HepG2 (cell line): ENCODE data around the gene KLF13. TPM values are rescaled to one million over a fixed set of nuclear protein-coding genes. Genes with fewer than 3 reads are reported as not detected.

Source experiments
- ATAC-seq: fragments of 200-7000 bp; cut with Tn5 transposase; 3 replicates; pipeline ENCODE4 v1.9.1; 2020; ENCODE audit warnings: mild to moderate bottlenecking, moderate library complexity
- BruUV-seq: library from RNA; stranded (reverse); fragments of 400-500 nt; replicated peaks from 2 replicates; lab custom pipeline; 2021; lab: Mats Ljungman, UMichigan
- CTCF ChIA-PET: fragments of 300-600 bp; formaldehyde crosslinking; extraction: SDS; loops from one replicate; lab custom pipeline; 2021; ENCODE audit warnings: low total read pairs, inconsistent platforms, low intra/inter-chr PET ratio; lab: Yijun Ruan, JAX
- POLR2A ChIA-PET: fragments of 350-600 bp; sonication (Branson Sonifier 250); formaldehyde crosslinking; loops from one replicate; lab custom pipeline; 2020; ENCODE audit warnings: antibody characterized with exemption, inconsistent platforms; lab: Yijun Ruan, JAX
- DNase-seq: peaks from one replicate; pipeline ENCODE4 v3.0.0-alpha.2; 2015; ENCODE audit warnings: low spot score
- FAIRE-seq: peaks from 3 replicates; lab custom pipeline; 2011; peaks lifted over from hg19 to GRCh38; lab: Jason Lieb, UNC
- H2AFZ ChIP-seq: one replicate; pipeline ENCODE4 v1.6.1; 2011; ENCODE audit warnings: low read length, inconsistent platforms
- H3K27ac ChIP-seq: fragments of 300-600 bp; 3 replicates; pipeline ENCODE4 v1.8.0; 2011; ENCODE audit warnings: mixed run types, mild to moderate bottlenecking, mixed read lengths, low read length, inconsistent platforms; ENCODE audit not compliant: insufficient read depth; ENCODE audit errors: extremely low read length
- H3K27me3 ChIP-seq, 2 experiments: fragments of 200-600 bp in 1 of 2; 2 replicates in 1 of 2; 3 replicates in 1 of 2; pipeline versions ENCODE4 v1.6.0 to v1.8.0; 2011; ENCODE audit warnings: low read length in 2 of 2, mild to moderate bottlenecking in 2 of 2, moderate library complexity in 2 of 2, inconsistent platforms in 1 of 2; ENCODE audit not compliant: insufficient read depth in 2 of 2, control insufficient read depth in 1 of 2
- H3K36me3 ChIP-seq, 2 experiments: fragments of 200-600 bp in 1 of 2; replicated peaks in 1 of 2; 2 replicates in 1 of 2; 3 replicates in 1 of 2; pipeline versions ENCODE4 v1.5.1 to v1.8.0; 2011; ENCODE audit warnings: low read length in 2 of 2, inconsistent platforms in 1 of 2; ENCODE audit not compliant: insufficient read depth in 2 of 2, control insufficient read depth in 1 of 2
- H3K4me1 ChIP-seq: 2 replicates; pipeline ENCODE4 v1.5.1; 2012; ENCODE audit warnings: low read length, inconsistent platforms; ENCODE audit not compliant: insufficient read depth
- H3K4me2 ChIP-seq: 2 replicates; pipeline ENCODE4 v1.6.0; 2011; ENCODE audit warnings: low read depth, low read length, inconsistent platforms
- H3K4me3 ChIP-seq, 3 experiments: fragments of 200-600 bp in 1 of 3; sonication (generic), shearing (Covaris generic) in 1 of 3; replicated peaks in 1 of 3; 2 replicates each; pipeline ENCODE4 v1.5.1; 2011 to 2016; ENCODE audit warnings: low read length in 3 of 3, inconsistent platforms in 2 of 3, low read depth in 2 of 3, mild to moderate bottlenecking in 2 of 3, control low read depth in 1 of 3, mixed read lengths in 1 of 3; ENCODE audit not compliant: insufficient read depth in 1 of 3
- H3K79me2 ChIP-seq: one replicate; pipeline ENCODE4 v1.6.1; 2011; ENCODE audit warnings: low read length, inconsistent platforms; ENCODE audit not compliant: insufficient read depth
- H3K9ac ChIP-seq: 2 replicates; pipeline ENCODE4 v1.6.0; 2011; ENCODE audit warnings: mild to moderate bottlenecking, low read depth, low read length, inconsistent platforms; ENCODE audit not compliant: insufficient read depth
- H3K9me3 ChIP-seq: 2 replicates; pipeline ENCODE4 v1.5.1; 2012; ENCODE audit warnings: mild to moderate bottlenecking, low read length
- H4K20me1 ChIP-seq: 2 replicates; pipeline ENCODE4 v1.6.0; 2011; ENCODE audit warnings: inconsistent platforms, mild to moderate bottlenecking, low read length, moderate library complexity; ENCODE audit not compliant: insufficient read depth
- E2F1 ChIP-seq: sonication (generic); formaldehyde crosslinking; IDR thresholded peaks from 2 replicates; pipeline ENCODE4 v1.5.0; 2020; ENCODE audit warnings: missing genetic modification reagents
- MYPOP ChIP-seq: sonication (generic); formaldehyde crosslinking; IDR thresholded peaks from 2 replicates; pipeline ENCODE4 v1.8.1; 2023; ENCODE audit warnings: mild to moderate bottlenecking, moderate library complexity, missing genetic modification reagents
- RORA ChIP-seq: sonication (generic); formaldehyde crosslinking; IDR thresholded peaks from 2 replicates; pipeline ENCODE4 v1.5.0; 2020; ENCODE audit warnings: mild to moderate bottlenecking, missing genetic modification reagents, moderate library complexity
- WGBS: methylation state at CpG from one replicate; pipeline ENCODE4 v1.1.6; 2017; ENCODE audit warnings: low lambda C conversion rate; 5-methylcytosine and 5-hydroxymethylcytosine counted together
- in situ Hi-C: cut with HindIII; loops from 2 replicates; pipeline ENCODE4 v1.10.0; 2017; ENCODE audit warnings: low pct_unique_long_range_greater_than_20kb; ENCODE audit not compliant: extremely low pct_ligation_motif_present
- intact Hi-C: fragments of 100-400 bp; cut with micrococcal nuclease; formaldehyde crosslinking; loops from one replicate; pipeline ENCODE4 v1.10.0; 2022; ENCODE audit not compliant: unreplicated experiment
- polyA plus RNA-seq, 8 experiments: library from polyadenylated mRNA; depleted of rRNA in 3 of 8; stranded (reverse) in 7 of 8; unstranded in 1 of 8; fragments of >200 nt; fragmentation: Illumina TruSeq in 4 of 8; extraction: Trizol in 4 of 8; gene quantifications; 2 replicates each; pipeline versions ENCODE4 v1.2.1 to v1.2.3, GENCODE V29; 2011 to 2016; ENCODE audit warnings: low read depth in 4 of 8, missing spikeins in 1 of 8, mixed read lengths in 1 of 8; ENCODE audit not compliant: insufficient read depth in 1 of 8
- total RNA-seq, 5 experiments: library from RNA; depleted of rRNA; stranded (reverse); fragments of >200 nt; fragmentation: Illumina TruSeq; extraction: Trizol; gene quantifications; 2 replicates each; pipeline ENCODE4 v1.2.3, GENCODE V29; 2016; ENCODE audit warnings: low read depth in 1 of 5

Gene KLF13
- total and polyA plus RNA-seq, 2 of the 13 experiments (the other 11 are each of a cell fraction or from before 2014, with no cell fraction given): 16.8 to 25.1 TPM

GRCh38 chr15:31342781-31343626, 16.4 kb downstream of the KLF13 start:
- Histone ChIP-seq H3K27me3 (no peaks in the 10 kb centered on the region), H4K20me1 (peaks cover 37% of the 10 kb centered on the region; the same call in 1 of the 2 replicates), H3K27ac (no peak overlapping the region), H3K9me3 (no peaks in the 10 kb centered on the region), H2AFZ (no peak overlapping the region), H3K9ac (no peak overlapping the region)
- ChIA-PET POLR2A (no interaction called here), CTCF (no interaction called here)
- BruUV-seq: no TSS peak
- intact Hi-C loops: no loop called here
- TF ChIP-seq E2F1 (CRISPR knock-in tag): no peak
- TF ChIP-seq, all 625 proteins: peak for 0
- Histone ChIP-seq H3K36me3 (peaks cover 0 to 11% of the 10 kb centered on the region in 2 experiments; a peak in 3 of 5 replicates), H3K4me1 (peaks cover 30% of the 10 kb centered on the region), H3K79me2 (peaks cover 58% of the 10 kb centered on the region), H3K4me3 (no peak overlapping the region), H3K4me2 (no peak overlapping the region)
- 94% methylated on average over 14 of the region's 22 CpGs for WGBS
- in situ Hi-C loops: no loop called here
- DNase-seq: no peak
- no peak for ATAC-seq
- no peak for FAIRE-seq

- no peak overlapping the region for H3K4me3 ChIP-seq
- FAIRE-seq (no peak), DNase-seq (no peak), ATAC-seq (no peak)
- H3K9ac ChIP-seq: no peak overlapping the region
- in situ Hi-C loops: no loop called here
- ChIA-PET POLR2A (no interaction called here), CTCF (no interaction called here)
- H3K4me1 ChIP-seq: peaks cover 21% of the 10 kb centered on the region
- no TSS peak for BruUV-seq
- no peak overlapping the region for H3K27ac ChIP-seq
- no peak overlapping the region for H2AFZ ChIP-seq
- H3K79me2 ChIP-seq: peaks cover 50% of the 10 kb centered on the region
- peaks cover 3 to 16% of the 10 kb centered on the region in 2 experiments; a peak in 3 of 5 replicates for H3K36me3 ChIP-seq
- intact Hi-C loops: no loop called here
- no peaks in the 10 kb centered on the region for H3K27me3 ChIP-seq
- 93% methylated on average over 2 of the region's 5 CpGs for WGBS
- H4K20me1 ChIP-seq: peaks cover 29% of the 10 kb centered on the region; the same call in 1 of the 2 replicates
- H3K9me3 ChIP-seq: no peaks in the 10 kb centered on the region
- no peak overlapping the region for H3K4me2 ChIP-seq
- TF ChIP-seq MYPOP (CRISPR knock-in tag) (no peak), RORA (CRISPR knock-in tag) (no peak)
Measured at GRCh38 chr15:31343831-31344230, 17.2 kb downstream of the KLF13 start.
